Skin epidermis (tissue), 12 donors: ENCODE data around the gene CCDC12.
"Not testable (repeated sequence)": the region's sequence is repeated elsewhere in the genome, so short reads cannot be mapped to it uniquely, and the experiment has no call there.

ENCODE experiments used
- H3K27ac ChIP-seq, 21 experiments: fragments of 200-600 bp; sonication (generic) in 11 of 21; one replicate each; pipeline ENCODE4 v1.5.0; 2020; ENCODE audit warnings: mild to moderate bottlenecking in 3 of 21, inconsistent platforms in 2 of 21, moderate library complexity in 2 of 21
- H3K4me3 ChIP-seq, 7 experiments: fragments of 200-600 bp; sonication (generic) in 2 of 7; one replicate each; pipeline ENCODE4 v1.5.0; 2020; ENCODE audit warnings: inconsistent platforms in 2 of 7, mild to moderate bottlenecking in 2 of 7, moderate library complexity in 1 of 7

Gene CCDC12

DNA sequence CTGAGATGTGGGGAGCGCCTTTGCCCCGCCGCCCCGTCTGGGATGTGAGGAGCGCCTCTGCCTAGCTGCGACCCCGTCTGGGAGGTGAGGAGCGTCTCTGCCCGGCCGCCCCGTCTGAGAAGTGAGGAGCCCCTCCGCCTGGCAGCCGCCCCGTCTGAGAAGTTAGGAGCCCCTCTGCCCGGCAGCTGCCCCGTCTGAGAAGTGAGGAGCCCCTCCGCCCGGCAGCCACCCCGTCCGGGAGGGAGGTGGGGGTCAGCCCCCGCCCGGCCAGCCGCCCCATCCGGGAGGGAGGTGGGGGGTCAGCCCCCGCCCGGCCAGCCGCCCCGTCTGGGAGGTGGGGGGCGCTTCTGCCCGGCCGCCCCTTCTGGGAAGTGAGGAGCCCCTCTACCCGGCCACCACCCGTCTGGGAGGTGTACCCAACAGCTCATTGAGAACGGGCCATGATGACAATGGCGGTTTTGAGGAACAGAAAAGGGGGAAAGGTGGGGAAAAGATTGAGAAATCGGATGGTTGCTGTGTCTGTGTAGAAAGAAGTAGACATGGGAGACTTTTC, 12.4 kb downstream of the CCDC12 start:
- not testable (repeated sequence) for H3K4me3 ChIP-seq, H3K27ac ChIP-seq

DNA sequence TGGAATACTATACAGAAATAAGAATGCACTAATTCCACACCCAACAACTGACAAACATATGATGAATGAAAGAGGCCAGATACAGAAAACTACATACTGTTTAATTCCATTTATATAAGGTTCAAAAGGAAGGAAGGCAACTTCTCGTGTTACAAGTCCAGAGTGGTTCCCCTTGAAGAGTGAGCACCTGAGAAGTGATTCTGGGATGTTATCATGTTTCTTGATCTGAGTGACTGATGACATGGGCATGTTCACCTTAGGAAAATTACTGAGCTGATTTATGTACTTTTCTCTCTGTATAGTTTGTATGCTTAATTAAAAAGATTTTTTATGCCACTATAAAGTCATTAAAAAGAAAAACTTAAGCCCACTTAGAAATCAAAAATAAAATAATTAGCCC, 13.6 kb downstream of the CCDC12 start:
- Histone ChIP-seq H3K27ac (peak overlapping the region in 2 of 21 experiments; percentile 26 to 36), H3K4me3 (no peak overlapping the region)

DNA sequence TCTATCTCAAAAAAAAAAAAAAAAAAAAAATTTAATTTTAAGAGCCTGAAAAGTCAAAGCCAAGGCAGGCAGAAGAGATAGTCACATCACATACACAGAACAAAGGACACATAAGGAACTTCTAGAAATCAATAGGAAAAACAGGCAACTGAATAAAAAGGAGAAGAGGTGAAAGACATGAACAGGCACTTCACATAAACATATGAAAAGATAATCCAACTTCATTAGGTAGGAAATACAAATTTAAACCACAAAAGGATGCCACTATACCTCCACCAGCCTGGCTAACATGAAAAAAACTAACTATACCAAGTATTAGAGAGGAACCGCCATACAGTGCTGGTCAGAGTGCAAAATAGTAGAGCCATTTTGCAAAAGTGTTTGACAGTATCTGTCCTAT, 14.1 kb downstream of the CCDC12 start:
- H3K27ac ChIP-seq: peak overlapping the region in 2 of 21 experiments; percentile 26 to 36
- H3K4me3 ChIP-seq: no peak overlapping the region

DNA sequence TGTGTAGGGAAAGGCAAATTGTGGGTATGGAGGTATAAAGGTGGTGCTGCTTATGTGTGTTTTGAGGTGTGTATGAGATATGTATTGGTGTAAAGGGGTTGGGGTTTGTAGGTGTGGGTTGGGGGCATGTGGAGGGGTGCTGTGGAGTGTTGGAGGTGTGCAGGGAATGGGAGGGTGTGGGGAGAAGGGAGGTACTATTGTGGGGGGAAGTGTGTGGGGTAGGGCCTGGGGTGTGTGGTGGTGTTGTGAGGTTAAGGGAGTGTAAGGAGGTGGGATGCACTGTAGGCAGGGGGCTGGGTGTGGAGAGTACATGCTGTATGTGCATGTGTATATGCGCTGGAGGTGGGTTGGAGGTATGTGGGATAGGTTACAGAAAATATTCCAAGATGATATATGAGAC, 15.7 kb downstream of the CCDC12 start:
- H3K4me3 ChIP-seq: no peak overlapping the region

DNA sequence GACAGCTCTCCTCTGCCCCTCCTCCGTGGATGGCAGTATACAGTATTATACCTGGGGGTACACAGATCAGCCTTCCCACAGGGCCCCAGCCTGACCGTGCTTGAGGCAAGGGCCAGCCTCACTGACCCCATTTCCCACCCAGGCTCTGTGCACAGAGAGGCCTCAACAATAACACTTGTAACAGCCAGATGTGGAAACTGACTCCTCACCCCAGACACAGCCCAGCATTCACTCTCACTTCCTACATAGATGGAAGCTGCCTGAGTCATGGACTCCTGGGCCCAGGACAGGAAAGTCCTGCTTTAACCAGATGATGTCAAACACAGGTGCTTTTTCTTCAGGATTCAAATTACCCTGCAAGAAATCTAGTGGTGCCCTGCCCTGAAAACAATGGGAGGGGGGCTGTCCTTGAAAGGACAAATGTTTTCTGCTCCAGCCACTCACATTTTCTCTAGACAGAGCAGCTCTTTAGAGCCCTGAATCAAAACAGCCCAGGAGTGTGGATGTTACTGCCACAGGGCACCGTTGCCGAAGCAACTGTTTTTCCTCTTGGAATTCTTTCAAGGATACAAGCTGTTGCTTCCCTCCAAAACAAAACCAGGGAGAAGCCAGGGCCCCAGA, 16.4 kb downstream of the CCDC12 start:
- Histone ChIP-seq H3K4me3 (no peak overlapping the region), H3K27ac (peak overlapping the region in 20 of 21 experiments; percentile 7 to 84 (median 66))

More for the DNA sequence above, 15.7 kb downstream of the CCDC12 start:
- H3K27ac ChIP-seq: peak overlapping the region in 19 of 21 experiments; percentile 7 to 84 (median 66)

DNA sequence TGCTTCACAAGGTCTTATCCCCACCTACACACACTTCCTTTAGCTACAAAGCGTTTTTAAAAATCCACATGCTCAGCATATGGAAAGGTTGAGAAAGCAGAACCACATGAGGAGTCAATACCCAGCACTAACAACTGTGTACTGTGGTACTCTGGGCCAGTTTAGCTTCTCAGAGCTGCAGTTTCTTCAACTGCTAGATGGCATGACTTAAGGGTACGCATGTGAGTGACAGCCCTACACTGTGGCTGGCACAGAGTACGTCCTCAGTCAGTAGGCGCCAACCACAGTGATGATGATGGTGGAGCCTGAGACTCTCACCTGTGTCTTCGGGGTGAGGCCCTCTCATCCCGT, 17.4 kb downstream of the CCDC12 start:
- Histone ChIP-seq H3K27ac (peak overlapping the region in 16 of 21 experiments; percentile 19 to 84 (median 68)), H3K4me3 (no peak overlapping the region)

DNA sequence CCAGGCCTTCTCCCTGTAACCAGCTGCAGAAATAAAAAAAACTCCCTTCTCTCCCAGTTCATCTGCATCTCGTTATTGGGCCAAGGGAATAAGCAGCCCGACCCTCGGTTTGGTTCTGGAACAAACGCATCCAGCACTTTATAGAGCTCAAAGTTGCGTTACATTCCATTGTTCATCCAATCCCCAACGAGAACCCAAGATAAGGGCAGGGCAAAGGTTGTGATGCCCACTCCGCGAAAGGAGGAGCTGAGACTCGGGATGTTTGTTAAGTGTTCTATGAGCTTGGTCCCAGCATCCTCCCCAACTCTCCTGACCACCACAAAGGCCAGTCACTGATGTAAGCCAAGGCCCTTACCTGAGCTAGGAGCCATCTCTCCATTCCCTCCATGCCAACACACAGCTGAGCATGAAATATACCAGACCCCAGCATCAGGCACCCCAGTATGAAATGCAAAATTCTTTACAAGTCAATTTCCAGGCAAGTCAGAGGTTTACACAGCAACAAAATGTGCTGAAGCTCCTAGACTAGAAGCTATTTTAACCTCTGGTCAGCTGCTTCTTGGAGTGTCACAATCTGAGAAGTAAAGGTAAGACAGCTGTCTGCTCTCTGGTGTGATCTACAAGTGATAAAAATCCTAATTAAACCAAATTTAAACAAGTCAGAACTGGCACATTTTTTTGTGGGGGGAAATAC, 17.9 kb downstream of the CCDC12 start:
- peak overlapping the region in 17 of 21 experiments; percentile 19 to 84 (median 67) for H3K27ac ChIP-seq

DNA sequence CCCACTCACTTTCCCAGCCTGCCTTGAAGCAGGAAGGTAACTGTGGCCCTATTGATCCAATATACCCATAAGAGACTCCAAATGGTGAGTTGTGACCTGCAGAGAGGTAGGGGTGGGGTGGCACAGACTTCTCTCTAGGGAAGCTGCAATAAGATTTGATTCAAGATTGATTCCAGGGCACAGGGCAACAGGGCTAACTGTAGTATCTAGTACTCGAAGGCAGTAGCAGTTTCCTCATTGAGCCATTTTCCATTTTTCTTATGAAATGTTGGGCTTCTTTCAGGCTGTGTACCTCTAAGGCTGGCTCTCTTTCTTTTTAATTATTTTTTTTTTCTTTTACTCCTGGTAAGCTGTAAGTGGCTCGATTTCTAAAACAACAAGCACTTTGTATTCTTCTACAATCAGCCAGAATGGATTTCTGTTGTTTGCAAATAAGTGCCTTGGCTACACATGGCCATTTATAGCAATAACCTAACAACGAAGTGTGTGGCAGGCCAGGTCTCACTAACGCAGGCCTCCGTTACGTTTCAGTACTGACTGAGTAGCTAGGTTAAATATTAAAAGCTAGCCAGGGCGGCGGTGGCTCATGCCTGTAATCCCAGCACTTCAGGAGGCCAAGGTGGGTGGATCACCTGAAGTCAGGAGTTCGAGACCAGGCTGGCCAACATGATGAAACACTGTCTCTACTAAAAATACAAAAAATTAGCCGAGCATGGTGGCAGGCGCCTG, 19.3 kb downstream of the CCDC12 start:
- Histone ChIP-seq H3K27ac (peak overlapping the region in 7 of 21 experiments; percentile 1 to 75 (median 30)), H3K4me3 (no peak overlapping the region)

More for the DNA sequence above, 17.9 kb downstream of the CCDC12 start:
- no peak overlapping the region for H3K4me3 ChIP-seq

DNA sequence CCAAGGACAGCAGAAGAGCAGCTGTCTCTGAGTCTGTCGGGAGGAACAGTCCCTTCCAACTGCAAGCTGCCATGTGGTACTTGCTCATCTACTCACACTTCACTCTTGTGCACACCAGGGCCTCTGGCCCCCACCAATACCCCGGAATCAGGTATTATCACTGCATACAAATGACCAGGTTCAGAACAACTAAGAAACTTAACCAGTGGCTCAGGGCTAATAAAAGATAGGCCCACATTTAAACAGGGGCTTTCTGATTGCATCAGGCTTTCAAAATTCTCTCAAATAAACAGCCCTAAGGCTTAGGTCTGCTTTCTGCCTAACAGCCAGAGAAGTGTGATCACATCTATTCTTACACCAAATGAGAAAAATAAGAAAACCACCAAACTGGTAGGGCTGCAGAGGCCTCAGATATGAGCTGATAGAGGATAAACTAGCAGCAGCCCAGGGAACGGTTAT, 20.7 kb downstream of the CCDC12 start:
- Histone ChIP-seq H3K27ac (peak overlapping the region in 13 of 21 experiments; percentile 5 to 77 (median 54)), H3K4me3 (no peak overlapping the region)

DNA sequence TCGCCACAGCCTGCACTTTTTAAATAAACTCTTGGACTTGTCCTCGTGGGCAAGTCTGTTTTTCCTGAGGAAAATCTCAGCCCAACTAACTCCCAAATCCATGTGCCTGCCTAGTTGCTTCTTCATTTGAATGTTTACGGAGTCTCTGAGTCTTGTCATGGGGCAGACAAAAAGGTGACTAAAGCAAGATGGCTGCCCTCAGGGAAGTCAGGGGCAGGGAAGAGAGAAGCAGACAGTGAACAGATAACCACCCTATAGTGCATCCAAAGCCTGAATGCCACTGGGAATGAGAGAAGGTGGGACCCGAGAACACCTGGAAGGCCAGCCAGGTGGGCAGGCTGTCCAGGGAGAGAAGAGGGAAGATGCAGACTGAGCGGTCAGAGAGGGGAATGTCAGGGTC, 21.4 kb downstream of the CCDC12 start:
- peak overlapping the region in 12 of 21 experiments; percentile 5 to 77 (median 56) for H3K27ac ChIP-seq
- no peak overlapping the region for H3K4me3 ChIP-seq

DNA sequence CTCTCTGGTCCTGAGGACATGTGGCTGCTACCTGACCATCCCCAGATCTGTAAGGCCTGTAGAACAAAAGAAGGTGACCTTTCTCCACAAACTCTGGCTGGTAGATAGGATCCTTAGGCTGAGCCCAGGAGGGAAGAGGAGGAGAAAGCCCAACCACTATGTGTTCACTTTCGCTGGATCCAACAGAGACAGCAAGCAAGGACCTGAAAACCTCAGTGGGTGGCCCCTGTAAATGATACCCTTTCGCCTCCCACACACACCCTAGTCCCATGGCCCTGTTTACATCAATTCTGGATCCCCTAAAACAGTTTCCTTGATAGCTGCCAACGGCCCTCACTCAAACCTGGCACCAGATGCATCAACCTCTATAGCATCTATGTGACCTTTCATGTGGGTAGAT, 22.4 kb downstream of the CCDC12 start:
- H3K27ac ChIP-seq: peak overlapping the region in 14 of 21 experiments; percentile 8 to 77 (median 44)
- H3K4me3 ChIP-seq: no peak overlapping the region

DNA sequence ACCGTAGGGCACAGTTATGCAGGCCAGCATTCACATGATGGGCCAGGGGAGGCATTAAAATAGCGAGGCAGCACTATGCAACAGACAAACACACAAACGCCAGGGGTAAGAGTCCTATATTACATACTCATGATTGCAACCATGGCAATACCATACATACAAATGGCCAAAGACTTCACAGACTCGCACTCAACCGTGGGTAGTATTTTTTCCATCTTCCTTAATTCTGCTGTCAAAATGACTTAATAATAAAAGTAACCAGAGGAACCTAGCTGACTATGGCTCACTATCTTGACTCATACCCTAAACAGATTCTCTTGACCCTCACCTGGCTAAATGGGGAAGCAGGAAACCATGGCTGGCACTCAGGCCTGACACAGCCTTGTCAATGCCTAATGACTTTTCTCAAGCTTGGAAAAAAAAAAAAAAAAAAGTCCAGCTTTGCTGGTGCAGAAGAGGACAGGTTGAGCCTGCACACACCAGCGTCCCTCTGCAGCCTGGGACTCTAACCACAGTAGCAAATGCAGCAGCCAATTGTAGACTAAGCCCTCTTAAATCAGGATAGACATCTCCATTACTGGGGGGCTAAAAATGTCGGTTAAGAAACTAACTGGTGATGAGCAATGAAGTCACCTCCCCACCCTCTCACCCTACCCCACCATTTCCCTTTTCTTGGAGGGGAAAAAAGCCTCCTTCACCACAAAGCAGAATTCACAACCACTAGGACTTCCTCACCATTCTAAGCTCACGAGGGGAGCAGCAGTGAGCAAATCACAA, 23.1 kb downstream of the CCDC12 start:
- no peak overlapping the region for H3K4me3 ChIP-seq
- peak overlapping the region in 13 of 21 experiments; percentile 8 to 77 (median 44) for H3K27ac ChIP-seq

DNA sequence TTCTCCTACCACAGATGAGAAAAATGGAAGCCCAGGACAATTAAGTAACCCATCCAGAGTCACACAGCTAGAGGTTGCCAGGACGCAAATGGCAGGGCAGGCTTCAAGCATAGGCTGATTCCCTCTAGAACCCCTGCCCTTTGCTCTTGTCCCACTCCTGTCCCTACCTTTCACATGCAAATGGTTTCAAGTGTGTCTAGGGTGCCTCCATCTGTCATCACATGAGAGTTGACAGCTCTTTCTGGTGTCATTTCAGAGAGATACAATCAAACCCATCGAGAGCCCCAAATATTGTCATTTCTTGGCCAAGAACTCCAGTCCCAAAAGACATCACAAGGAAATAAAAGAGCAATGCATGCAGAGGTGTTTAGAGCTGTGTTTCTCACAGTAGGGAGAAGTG, 23.7 kb downstream of the CCDC12 start:
- H3K4me3 ChIP-seq: no peak overlapping the region
- peak overlapping the region in 7 of 21 experiments; percentile 9 to 77 (median 22) for H3K27ac ChIP-seq

DNA sequence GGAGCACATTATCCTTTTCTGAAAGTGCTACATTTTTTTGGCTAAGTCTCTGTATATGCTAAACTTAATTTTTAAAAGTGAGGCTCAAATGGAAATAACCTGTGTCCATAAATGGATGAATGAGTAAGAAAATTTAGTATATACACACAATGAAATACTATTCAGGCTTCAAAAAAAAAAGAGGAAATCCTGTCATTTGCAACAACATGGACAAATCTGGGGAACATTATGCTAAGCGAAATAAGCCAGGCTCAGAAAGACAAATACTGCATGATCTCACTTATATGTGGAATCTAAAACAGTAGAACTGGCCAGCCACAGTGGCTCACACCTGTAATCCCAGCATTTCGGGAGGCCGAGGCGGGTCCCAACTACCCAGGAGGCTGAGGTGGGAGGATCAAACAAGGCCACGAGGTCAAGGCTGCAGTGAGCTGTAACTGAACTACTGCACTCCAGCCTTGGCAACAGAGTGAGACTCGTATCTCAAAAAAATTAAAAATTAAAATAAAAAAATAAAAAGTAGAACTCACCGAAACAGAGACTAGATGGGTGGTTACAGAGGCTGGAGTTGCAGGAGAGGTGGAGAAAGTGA, 25.8 kb downstream of the CCDC12 start:
- no peak overlapping the region for H3K27ac ChIP-seq

DNA sequence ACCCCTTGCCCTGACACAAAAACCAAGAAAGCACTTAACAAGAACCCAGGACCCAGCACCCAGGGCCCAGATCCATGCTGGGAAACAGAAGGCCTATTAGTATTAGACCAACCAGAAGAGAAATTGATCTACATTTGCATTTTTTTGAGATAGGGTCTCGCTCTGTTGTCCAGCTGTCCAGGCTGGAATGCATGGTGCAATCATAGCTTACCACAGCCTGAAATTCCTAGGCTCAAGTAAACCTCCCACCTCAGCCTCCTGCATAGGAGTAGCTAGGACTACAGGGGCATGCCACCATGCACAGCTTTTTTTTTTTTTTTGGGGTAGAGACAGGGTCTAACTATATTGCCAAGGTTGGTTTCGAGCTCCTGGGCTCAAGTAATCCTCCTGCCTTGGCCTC, 26.4 kb downstream of the CCDC12 start:
- peak overlapping the region in 3 of 21 experiments; percentile 21 to 80 (median 65) for H3K27ac ChIP-seq

More for the DNA sequence above, 25.8 kb downstream of the CCDC12 start:
- no peak overlapping the region for H3K4me3 ChIP-seq

DNA sequence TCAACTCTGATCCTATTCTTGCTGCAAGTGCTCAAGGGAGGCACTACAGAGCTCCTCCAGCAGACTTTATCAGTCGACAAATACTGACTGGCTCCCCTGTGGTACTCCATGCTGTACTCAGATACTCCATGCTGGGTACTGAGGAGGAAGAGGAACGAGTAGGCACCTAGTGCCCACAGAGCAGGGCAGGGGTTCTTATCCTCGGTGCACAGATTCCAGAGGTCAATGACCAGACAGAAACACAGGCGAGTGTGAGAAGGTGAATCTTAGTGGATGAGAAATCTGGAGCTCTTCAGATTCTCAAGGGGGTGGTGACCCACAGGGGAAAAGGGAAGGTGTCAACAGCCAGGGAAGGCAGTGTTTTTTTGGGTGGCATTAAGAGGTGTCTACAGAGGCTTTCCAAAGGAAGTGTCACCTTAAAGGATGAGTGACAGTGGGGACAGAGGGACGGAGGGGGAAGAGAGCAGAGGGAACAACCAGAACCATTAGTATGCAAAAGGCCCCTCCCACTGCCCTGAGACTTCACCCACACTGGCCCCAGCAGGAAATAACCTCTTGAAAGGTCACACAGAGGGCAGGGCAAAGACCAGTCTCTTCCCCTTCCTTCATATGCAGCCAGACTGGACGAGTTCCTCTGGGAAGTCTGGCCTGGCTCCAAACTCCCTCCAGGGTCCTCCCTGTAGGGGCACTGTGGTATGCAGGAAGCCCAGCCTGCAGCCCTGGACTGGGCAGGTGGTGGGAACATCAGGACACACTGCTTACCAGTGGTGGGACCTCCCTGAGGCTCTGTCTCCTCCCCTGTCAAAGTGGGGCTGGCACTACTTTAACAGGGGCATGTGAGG, 27.5 kb downstream of the CCDC12 start:
- H3K4me3 ChIP-seq: no peak overlapping the region

More for the DNA sequence above, 26.4 kb downstream of the CCDC12 start:
- no peak overlapping the region for H3K4me3 ChIP-seq

DNA sequence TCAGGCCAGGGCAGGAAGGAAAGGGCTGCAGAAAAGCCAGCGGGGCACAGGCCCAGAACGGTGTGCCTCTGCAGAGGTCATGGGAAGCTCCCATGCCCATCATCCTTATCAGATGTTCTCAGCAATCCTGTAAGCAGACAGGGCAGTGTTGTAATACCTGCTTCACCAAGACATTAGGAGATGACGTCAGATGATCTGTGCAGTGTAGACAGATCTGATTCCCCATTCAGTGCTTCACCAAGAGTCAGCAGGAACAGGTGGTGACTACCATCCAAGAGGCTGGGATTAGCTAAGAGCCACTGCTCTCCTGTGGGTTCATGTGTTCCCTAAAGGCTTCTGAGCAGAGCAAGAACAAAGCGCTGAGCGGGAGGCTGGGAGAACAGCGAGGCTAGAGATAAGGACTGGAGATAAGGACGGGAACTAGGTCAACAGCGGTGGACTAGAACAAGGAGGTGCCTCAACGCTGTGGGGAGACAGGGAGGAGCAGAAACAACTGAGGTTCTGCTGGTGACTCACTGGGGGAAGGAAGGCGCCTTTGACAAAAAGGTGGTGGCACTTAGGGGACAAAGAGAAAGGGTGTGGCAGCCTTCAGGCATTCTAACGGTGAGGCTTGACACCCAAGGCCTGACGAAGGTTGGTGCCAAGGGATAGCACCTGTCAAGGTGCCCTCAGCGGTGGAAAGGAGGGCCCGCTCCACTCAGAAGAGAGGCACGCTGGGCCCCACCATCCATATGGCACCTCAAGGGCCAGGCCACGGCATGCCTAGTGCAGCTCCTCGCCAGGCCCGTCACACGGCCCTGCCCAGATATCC, 28.4 kb downstream of the CCDC12 start:
- Histone ChIP-seq H3K4me3 (no peak overlapping the region), H3K27ac (peak overlapping the region in 20 of 21 experiments; percentile 19 to 89 (median 80))

More for the DNA sequence above, 27.5 kb downstream of the CCDC12 start:
- H3K27ac ChIP-seq: peak overlapping the region; percentile 19 to 89 (median 80)
